Tibial nerve (tissue), 4 donors: ENCODE measurements around the gene NME7.

Experiments
- CTCF ChIP-seq, 5 experiments: fragments of 200-600 bp in 3 of 5; fragments of 450-650 bp in 2 of 5; sonication (generic) in 3 of 5; IDR thresholded peaks; one replicate each; pipeline ENCODE4 v1.5.1; 2016 to 2019; ENCODE audit warnings: antibody characterized with exemption in 5 of 5, mild to moderate bottlenecking in 3 of 5, moderate library complexity in 2 of 5
- EP300 ChIP-seq, 2 donors: sonication (generic); formaldehyde crosslinking; IDR thresholded peaks; one replicate each; pipeline ENCODE4 v1.6.1; 2017; ENCODE audit warnings: antibody characterized with exemption in 2 of 2, mild to moderate bottlenecking in 1 of 2

- TF ChIP-seq EP300 (IDR thresholded peaks at IDR 0.05) (no peak), CTCF (IDR thresholded peaks at IDR 0.05) (no peak)
Measured at GRCh38 chr1:169326261-169326955, 41.2 kb downstream of the NME7 start.
